EL (cell line): ENCODE results near the gene PALD1.

ENCODE experiments used
- DNase-seq: peaks from one replicate; pipeline ENCODE4 v3.0.0-alpha.2; 2016

Gene PALD1

GRCh38 chr10:70458329-70459060 lies 20.1 kb upstream of the PALD1 start:
- DNase-seq: peak; percentile 82

GRCh38 chr10:70459061-70459773 lies 19.4 kb upstream of the PALD1 start:
- no peak for DNase-seq

GRCh38 chr10:70459774-70460490 lies 18.6 kb upstream of the PALD1 start:
- DNase-seq: no peak

GRCh38 chr10:70461397-70462348 lies 16.9 kb upstream of the PALD1 start:
- DNase-seq: peak; percentile 60

GRCh38 chr10:70462349-70462984 lies 16.1 kb upstream of the PALD1 start:
- DNase-seq: peak; percentile 39

- no peak for DNase-seq
These were observed 13.3 kb upstream of the PALD1 start for GRCh38 chr10:70465278-70465677.

GRCh38 chr10:70465832-70466231 lies 12.7 kb upstream of the PALD1 start:
- DNase-seq: no peak

- DNase-seq: no peak
These were observed 11.6 kb upstream of the PALD1 start for GRCh38 chr10:70466951-70467350.

GRCh38 chr10:70472799-70473454 lies 5.6 kb upstream of the PALD1 start:
- DNase-seq: no peak

- DNase-seq: no peak
These were observed 3.8 kb upstream of the PALD1 start for GRCh38 chr10:70474780-70475179.

GRCh38 chr10:70475661-70476060 lies 2.9 kb upstream of the PALD1 start:
- no peak for DNase-seq

GRCh38 chr10:70476249-70477035 lies 2.1 kb upstream of the PALD1 start:
- DNase-seq: no peak

GRCh38 chr10:70477661-70478162 lies 855 bp upstream of the PALD1 start:
- DNase-seq: no peak

GRCh38 chr10:70479165-70479581 lies 606 bp downstream of the PALD1 start:
- DNase-seq: no peak

GRCh38 chr10:70479626-70480238 lies 1.2 kb downstream of the PALD1 start:
- DNase-seq: no peak

GRCh38 chr10:70480239-70480861 lies 1.8 kb downstream of the PALD1 start:
- DNase-seq: no peak

GRCh38 chr10:70481105-70481504 lies 2.5 kb downstream of the PALD1 start:
- DNase-seq: no peak

GRCh38 chr10:70481831-70482530 lies 3.4 kb downstream of the PALD1 start:
- DNase-seq: no peak
